ENCODE results near the gene PAPSS1. TPM values are rescaled to one million over a fixed set of nuclear protein-coding genes. Genes with fewer than 3 reads are reported as not detected.
A peak's percentile ranks its signal among the peaks of the same experiment; 100 is the strongest.

PAPSS1 gene
- total and polyA plus RNA-seq, 2 experiments from 2014 or later = 72.0 to 85.8 TPM

- Mint-ChIP-seq H3K4me1 (no peaks in the 10 kb centered on the region; the same call in 1 of the 3 replicates), H3K4me3 (no peak overlapping the region)
These were observed 31.6 kb downstream of the PAPSS1 start for GRCh38 chr4:107688421-107688820.

More at GRCh38 chr4:107688421-107688820, 31.6 kb downstream of the PAPSS1 start:
- Mint-ChIP-seq H3K27me3 (ENCODE audit: insufficient read depth, low read depth, poor library complexity) (no peaks in the 10 kb centered on the region), H3K36me3 (ENCODE audit: low read depth) (peaks cover 13% of the 10 kb centered on the region; the same call in 2 of the 3 replicates), H3K9me3 (no peaks in the 10 kb centered on the region), H3K27ac (no peak overlapping the region)
- peaks cover 3% of the 10 kb centered on the region; the same call in 1 of the 2 replicates for H4K20me1 ChIP-seq (replicated peaks; ENCODE audit: insufficient read depth)
- H3K9me2 ChIP-seq (ENCODE audit: insufficient read depth) = no peaks in the 10 kb centered on the region
- H3K79me2 ChIP-seq (replicated peaks; ENCODE audit: insufficient read depth) = peaks cover 39% of the 10 kb centered on the region
- peaks cover 14% of the 10 kb centered on the region; the same call in 1 of the 2 replicates for H3K4me1 ChIP-seq (ENCODE audit: insufficient read depth)
- H3K27me3 ChIP-seq (ENCODE audit: insufficient read depth) = no peaks in the 10 kb centered on the region
- DNase-seq (ENCODE audit: low spot score) (no peak), ATAC-seq (peak; percentile 59)
- no peak overlapping the region for H3K27ac ChIP-seq (ENCODE audit: low read depth)
- TF ChIP-seq EZH2 (IDR thresholded peaks at IDR 0.05; ENCODE audit: low read depth, unreplicated experiment) (no peak), ZNF331 (CRISPR knock-in tag; IDR thresholded peaks at IDR 0.05; ENCODE audit: low read depth) (no peak), CREB1 (CRISPR knock-in tag; IDR thresholded peaks at IDR 0.05; ENCODE audit: low read depth) (no peak), NANOG (IDR thresholded peaks at IDR 0.05; ENCODE audit: borderline replicate concordance) (no peak), CTCF (conservative IDR thresholded peaks at IDR 0.05; ENCODE audit: low read depth in 2 of 2) (no peak)
- TF ChIP-seq, protein P1, sequence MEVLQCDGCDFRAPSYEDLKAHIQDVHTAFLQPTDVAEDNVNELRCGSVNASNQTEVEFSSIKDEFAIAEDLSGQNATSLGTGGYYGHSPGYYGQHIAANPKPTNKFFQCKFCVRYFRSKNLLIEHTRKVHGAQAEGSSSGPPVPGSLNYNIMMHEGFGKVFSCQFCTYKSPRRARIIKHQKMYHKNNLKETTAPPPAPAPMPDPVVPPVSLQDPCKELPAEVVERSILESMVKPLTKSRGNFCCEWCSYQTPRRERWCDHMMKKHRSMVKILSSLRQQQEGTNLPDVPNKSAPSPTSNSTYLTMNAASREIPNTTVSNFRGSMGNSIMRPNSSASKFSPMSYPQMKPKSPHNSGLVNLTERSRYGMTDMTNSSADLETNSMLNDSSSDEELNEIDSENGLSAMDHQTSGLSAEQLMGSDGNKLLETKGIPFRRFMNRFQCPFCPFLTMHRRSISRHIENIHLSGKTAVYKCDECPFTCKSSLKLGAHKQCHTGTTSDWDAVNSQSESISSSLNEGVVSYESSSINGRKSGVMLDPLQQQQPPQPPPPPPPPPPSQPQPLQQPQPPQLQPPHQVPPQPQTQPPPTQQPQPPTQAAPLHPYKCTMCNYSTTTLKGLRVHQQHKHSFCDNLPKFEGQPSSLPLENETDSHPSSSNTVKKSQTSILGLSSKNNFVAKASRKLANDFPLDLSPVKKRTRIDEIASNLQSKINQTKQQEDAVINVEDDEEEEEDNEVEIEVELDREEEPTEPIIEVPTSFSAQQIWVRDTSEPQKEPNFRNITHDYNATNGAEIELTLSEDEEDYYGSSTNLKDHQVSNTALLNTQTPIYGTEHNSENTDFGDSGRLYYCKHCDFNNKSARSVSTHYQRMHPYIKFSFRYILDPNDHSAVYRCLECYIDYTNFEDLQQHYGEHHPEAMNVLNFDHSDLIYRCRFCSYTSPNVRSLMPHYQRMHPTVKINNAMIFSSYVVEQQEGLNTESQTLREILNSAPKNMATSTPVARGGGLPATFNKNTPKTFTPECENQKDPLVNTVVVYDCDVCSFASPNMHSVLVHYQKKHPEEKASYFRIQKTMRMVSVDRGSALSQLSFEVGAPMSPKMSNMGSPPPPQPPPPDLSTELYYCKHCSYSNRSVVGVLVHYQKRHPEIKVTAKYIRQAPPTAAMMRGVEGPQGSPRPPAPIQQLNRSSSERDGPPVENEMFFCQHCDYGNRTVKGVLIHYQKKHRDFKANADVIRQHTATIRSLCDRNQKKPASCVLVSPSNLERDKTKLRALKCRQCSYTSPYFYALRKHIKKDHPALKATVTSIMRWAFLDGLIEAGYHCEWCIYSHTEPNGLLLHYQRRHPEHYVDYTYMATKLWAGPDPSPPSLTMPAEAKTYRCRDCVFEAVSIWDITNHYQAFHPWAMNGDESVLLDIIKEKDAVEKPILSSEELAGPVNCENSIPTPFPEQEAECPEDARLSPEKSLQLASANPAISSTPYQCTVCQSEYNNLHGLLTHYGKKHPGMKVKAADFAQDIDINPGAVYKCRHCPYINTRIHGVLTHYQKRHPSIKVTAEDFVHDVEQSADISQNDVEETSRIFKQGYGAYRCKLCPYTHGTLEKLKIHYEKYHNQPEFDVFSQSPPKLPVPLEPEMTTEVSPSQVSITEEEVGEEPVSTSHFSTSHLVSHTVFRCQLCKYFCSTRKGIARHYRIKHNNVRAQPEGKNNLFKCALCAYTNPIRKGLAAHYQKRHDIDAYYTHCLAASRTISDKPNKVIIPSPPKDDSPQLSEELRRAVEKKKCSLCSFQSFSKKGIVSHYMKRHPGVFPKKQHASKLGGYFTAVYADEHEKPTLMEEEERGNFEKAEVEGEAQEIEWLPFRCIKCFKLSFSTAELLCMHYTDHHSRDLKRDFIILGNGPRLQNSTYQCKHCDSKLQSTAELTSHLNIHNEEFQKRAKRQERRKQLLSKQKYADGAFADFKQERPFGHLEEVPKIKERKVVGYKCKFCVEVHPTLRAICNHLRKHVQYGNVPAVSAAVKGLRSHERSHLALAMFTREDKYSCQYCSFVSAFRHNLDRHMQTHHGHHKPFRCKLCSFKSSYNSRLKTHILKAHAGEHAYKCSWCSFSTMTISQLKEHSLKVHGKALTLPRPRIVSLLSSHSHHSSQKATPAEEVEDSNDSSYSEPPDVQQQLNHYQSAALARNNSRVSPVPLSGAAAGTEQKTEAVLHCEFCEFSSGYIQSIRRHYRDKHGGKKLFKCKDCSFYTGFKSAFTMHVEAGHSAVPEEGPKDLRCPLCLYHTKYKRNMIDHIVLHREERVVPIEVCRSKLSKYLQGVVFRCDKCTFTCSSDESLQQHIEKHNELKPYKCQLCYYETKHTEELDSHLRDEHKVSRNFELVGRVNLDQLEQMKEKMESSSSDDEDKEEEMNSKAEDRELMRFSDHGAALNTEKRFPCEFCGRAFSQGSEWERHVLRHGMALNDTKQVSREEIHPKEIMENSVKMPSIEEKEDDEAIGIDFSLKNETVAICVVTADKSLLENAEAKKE (CRISPR knock-in tag; IDR thresholded peaks at IDR 0.05) = no peak
- H3K4me3 ChIP-seq = no peak overlapping the region
- no peak overlapping the region for H3K4me2 ChIP-seq
- no peak overlapping the region for H2AFZ ChIP-seq
- H3K36me3 ChIP-seq (ENCODE audit: insufficient read depth) = peaks cover 8% of the 10 kb centered on the region; the same call in 1 of the 2 replicates
- H3F3A ChIP-seq (replicated peaks; ENCODE audit: low read depth) = no peaks in the 10 kb centered on the region
